HFF-Myc (cell line): ENCODE data around the gene OBP2A.

Experiments used
- DNase-seq: peaks from one replicate; pipeline ENCODE4 v3.0.0-alpha.2; 2011; ENCODE audit warnings: low read depth; ENCODE audit errors: extremely low read depth
- H3K4me3 ChIP-seq: replicated peaks from 2 replicates; pipeline ENCODE4 v1.5.1; 2011; ENCODE audit warnings: low read depth, mild to moderate bottlenecking, control low read depth, low read length
- TF ChIP-seq, protein P1 (sequence below): IDR thresholded peaks from 2 replicates; pipeline ENCODE4 v1.5.1; 2012; ENCODE audit warnings: mild to moderate bottlenecking, low read depth, low read length, control low read depth; ENCODE audit errors: missing control alignments

OBP2A gene

DNA sequence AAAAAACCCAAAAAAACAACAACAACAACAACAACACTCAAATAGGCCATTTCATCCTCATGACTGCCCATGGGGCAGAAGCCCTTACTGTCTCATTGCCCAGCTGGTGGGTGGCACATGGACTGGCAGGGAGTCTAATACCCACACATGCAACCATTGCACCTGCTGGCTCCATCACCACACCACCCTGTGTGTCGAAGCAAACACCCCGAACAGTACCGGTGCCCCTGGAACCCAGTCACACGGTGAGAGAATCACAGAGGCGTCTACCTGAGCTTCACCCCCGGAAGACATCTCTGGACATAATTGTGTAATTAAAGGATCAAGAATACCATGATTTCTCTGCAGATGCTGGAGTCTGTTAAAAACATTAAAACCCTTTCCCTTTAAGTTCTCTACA is 22.1 kb downstream of the OBP2A start:
- TF ChIP-seq, protein P1, sequence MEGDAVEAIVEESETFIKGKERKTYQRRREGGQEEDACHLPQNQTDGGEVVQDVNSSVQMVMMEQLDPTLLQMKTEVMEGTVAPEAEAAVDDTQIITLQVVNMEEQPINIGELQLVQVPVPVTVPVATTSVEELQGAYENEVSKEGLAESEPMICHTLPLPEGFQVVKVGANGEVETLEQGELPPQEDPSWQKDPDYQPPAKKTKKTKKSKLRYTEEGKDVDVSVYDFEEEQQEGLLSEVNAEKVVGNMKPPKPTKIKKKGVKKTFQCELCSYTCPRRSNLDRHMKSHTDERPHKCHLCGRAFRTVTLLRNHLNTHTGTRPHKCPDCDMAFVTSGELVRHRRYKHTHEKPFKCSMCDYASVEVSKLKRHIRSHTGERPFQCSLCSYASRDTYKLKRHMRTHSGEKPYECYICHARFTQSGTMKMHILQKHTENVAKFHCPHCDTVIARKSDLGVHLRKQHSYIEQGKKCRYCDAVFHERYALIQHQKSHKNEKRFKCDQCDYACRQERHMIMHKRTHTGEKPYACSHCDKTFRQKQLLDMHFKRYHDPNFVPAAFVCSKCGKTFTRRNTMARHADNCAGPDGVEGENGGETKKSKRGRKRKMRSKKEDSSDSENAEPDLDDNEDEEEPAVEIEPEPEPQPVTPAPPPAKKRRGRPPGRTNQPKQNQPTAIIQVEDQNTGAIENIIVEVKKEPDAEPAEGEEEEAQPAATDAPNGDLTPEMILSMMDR: no peak
- H3K4me3 ChIP-seq: no peak overlapping the region
- no peak for DNase-seq

DNA sequence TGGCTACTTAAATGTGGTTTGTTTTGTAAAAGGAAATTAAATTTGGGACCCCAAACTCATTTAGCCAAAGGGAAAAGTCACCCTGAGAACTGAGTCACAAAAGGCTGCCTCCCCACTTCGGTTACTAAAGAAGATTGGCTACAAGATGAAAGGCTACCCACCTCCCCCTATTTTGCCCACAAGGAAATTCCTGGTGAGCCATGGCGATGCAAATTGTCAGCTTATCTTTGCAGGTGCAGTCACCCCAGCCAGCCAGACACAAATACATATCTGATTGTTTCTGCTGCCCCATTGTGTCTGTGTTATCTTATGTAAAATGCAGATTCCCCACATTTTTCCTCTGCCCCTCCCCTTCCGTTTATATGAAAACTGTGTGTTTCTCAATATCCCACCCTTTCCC is 24.5 kb downstream of the OBP2A start:
- TF ChIP-seq, protein P1: no peak
- no peak for DNase-seq
- H3K4me3 ChIP-seq: no peak overlapping the region

DNA sequence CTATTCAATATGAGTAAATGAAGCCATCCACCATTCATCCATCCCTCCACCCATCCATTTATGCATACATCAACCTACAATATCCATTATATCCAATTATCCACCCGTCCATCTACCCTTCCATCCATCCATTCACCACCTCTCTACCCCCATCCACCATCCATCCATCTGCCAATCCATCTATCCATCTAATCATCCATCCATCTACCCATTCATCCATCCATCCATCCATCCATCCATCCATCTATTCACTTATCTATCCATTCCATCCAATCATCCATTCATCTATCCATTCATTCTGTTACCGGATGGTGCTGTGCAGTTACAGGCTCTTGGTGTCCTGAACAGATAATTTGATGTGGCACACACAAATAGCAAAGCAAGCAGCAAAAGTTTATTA is 26.3 kb downstream of the OBP2A start:
- no peak for DNase-seq
- no peak overlapping the region for H3K4me3 ChIP-seq
- TF ChIP-seq, protein P1: no peak

DNA sequence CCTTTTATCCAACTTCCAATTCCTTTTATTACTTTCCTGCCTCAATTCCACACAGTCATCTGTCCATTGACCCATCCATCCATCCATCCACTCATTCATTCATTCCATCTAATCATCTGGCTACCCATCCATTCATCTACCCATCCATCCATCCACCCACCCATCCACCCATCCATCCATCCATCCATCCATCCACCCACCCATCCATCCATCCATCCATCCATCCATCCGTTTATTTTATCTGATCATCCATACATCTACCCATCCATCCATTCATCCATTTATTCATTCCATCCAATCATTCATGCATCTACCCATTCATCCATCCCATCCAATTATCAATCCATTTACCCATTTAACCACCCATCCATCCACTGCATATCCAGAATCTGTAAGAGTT is 27.2 kb downstream of the OBP2A start:
- no peak overlapping the region for H3K4me3 ChIP-seq
- TF ChIP-seq, protein P1: no peak
- no peak for DNase-seq

DNA sequence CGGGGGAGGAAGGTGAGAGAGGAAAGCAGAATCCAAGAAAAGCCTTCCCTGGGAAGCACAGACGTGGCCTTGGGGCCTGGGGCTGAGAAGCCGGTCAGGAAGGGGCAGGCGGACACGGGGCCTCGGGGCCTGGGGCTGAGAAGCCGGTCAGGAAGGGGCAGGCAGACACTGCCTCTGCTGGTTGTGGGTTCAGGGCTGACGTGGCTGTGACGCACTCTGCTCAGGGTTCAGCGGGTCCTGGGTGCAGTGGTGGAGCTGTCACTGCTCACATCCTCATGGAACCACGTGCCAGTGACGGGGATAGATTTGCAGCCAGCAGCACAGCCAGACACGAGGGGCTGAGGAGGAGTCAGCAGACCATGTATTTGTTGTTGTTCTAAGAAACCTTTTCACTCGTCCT is 28.4 kb downstream of the OBP2A start:
- TF ChIP-seq, protein P1: no peak
- no peak for DNase-seq

DNA sequence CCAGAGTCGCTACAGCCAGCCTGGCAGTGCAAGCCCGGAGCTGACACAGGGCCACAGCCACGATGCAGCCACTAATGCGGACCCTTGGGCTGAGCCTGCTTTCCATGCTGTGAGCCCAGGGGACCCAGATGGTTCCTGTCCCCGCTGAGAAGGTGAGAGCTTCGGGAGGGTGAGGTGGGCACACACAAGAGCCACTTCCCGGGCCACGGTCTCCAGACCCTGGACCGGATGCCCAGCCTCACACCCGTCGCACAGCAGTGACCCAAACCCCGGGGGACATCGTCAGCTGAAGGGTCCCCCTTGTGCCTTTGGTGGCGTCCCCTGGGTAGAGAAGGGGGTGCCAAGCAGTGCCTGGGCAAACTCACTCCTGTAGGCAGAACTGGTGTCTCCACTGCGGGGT is 29.0 kb downstream of the OBP2A start:
- no peak for DNase-seq
- TF ChIP-seq, protein P1: no peak
- H3K4me3 ChIP-seq: no peak overlapping the region

More for the DNA sequence above, 28.4 kb downstream of the OBP2A start:
- H3K4me3 ChIP-seq: no peak overlapping the region

DNA sequence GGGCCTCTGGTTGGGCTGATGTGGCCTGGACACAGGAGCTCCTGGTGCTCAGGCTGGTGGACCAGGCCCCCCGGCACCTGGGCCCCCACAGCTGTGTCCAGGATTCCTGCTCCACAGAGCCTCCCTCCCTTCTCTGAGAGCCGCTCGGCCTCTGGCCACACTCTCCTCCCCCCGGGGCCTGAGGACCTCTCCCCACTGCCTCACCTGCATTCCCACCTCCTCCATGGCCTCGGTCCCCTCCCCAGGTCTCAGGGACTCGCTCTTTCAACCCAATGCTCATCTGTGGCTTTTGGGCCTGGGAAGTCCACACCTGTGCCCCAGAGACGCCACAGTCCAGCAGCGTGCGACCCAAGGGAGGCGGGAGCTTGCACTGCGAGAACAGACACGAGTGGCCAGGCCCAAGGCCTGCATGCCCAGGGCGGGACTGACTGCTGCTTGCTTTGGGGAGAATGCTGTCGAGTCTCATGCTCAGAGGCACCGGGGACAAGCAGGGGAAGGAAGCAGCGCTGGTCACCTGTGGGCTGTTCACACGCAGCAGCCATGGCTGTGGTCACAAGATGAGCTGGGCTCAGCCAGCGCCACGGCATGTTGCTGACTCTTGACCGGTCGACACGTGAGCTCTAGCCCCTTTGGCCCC is 30.2 kb downstream of the OBP2A start:
- no peak for DNase-seq
- H3K4me3 ChIP-seq: no peak overlapping the region
- TF ChIP-seq, protein P1: no peak
